T follicular helper cell (primary cell): ENCODE measurements around the gene CYTH1.

Experiments
- DNase-seq: peaks from one replicate; pipeline ENCODE4 v3.0.0-alpha.2; 2020; ENCODE audit warnings: low read depth
- total RNA-seq, 2 experiments: gene quantifications; one replicate each; lab custom pipeline; 2026; lab: John Stamatoyannopoulos, UW

The CYTH1 gene, protein sequence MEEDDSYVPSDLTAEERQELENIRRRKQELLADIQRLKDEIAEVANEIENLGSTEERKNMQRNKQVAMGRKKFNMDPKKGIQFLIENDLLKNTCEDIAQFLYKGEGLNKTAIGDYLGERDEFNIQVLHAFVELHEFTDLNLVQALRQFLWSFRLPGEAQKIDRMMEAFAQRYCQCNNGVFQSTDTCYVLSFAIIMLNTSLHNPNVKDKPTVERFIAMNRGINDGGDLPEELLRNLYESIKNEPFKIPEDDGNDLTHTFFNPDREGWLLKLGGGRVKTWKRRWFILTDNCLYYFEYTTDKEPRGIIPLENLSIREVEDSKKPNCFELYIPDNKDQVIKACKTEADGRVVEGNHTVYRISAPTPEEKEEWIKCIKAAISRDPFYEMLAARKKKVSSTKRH
- 287 to 613 reads per million in 2 experiments for total RNA-seq

- DNase-seq, result no peak
Measured at GRCh38 chr17:78781893-78782304, at the start of gene CYTH1. Gene CYTH1, minus strand, starts transcription at chr17:78782273. Its CDS starts 50 bp downstream, at chr17:78782223.

DNA sequence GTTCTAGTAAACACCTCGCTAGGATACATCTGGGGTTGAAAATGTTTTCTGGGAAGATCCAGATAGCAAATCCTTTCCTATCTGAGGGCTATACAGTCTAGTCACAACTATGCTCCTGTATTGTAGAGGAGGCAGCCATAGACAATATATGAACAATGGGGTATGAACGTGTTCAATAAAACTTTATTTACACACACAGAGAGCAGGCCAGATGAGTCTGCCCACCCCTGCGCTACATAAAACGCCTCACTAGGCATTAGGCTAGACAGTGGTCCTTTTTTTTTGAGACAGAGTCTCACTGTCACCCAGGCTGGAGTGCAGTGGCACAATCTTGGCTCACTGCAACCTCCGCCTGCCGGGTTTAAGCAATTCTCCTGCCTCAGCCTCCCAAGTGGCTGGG lies 47.4 kb upstream of the CYTH1 start:
- no peak for DNase-seq

- DNase-seq, result no peak
Measured at GRCh38 chr17:78828470-78829185, 46.6 kb upstream of the CYTH1 start.

DNA sequence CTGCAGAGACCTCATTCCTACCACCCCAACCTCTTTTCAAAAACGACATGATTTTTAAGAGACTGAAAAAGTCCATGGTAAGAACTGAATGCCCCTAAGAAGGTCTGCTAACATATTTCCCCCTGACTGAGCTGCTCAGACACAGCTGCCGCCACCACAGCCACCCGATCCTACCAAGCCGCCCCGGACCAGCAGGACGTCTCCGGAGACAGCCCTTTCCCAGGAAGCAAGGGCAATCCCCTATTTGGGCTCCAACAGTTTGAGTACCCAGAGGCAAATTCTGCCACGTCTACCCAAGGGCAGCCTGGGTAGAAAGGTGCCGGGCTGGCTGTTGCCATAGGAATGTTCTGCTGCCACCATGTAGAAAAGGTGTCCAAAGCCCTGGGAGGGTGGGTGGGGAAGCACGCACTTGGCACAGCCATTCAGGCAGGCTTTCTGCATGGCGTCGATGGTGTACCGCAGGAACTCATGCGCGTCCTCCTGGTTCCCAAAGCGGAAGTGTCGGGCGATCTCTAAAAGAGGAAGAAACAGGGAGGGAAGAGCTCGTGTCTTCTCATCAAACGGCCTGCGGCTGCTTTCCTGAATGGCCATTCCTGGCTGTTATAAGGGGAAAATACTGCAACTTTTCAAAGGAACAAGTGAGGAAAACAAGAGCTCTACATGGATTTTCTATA lies 44.9 kb upstream of the CYTH1 start:
- no peak for DNase-seq

DNA sequence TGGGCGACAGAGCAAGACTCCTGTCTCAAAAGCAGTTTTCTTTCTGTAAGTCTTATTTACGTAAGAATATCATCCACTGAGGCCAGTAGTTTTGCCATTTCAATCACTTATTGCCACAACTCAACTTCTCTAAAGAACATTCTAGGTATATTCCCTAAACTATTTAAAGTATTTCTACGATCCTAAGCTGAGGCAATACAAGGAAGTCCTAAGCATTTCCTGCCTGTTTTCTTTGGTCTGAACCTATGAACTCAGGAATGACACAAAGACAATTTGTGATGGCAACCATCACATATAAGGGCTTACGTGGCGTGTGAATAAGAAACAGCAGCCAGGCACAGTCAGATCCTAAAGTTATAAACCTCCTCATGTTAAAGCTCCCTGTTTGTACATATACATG lies 44.3 kb upstream of the CYTH1 start:
- no peak for DNase-seq

- DNase-seq, result no peak
Measured at GRCh38 chr17:78825696-78826095, 43.6 kb upstream of the CYTH1 start.

GRCh38 chr17:78824240-78824639 lies 42.2 kb upstream of the CYTH1 start:
- DNase-seq, result no peak

- DNase-seq, result no peak
Measured at GRCh38 chr17:78823282-78824046, 41.4 kb upstream of the CYTH1 start.

DNA sequence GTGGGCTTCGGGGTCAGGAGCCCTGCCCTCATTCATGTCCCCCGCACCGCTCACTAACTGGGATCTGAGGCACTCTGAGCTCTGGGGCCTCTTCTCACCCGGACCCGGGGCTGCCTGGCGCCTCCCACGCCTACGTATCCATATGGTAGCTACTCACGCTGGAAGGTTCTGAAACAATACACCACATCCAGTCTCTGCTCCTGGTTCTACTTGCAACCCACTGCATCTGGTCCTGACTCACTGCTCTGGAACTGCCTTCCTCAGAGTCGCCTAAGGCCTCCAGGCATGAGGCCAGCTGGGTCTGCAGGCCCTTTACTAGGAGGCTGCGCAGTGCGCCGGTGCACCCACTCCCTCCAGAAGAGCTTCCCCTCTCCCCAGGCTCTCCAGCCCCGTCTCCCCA lies 40.5 kb upstream of the CYTH1 start:
- no peak for DNase-seq

DNA sequence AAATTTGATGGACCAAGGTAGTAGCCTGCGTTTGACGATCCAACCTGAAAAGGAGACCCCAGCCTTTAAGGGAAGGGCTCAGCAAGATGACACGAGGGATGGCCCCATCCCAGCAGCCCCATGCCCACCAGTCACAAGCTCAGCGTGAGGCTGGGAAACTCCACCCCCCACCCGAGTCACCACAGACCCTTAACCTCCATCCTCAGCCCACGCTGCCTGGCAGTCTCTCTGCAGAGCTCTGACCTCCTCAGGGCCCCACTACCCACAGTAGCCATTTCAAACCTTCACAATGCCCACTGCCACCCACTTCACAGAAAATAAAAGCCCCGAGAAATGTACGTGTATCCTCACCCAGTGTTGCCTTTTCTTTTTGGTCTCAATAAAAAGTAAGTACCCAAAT lies 39.9 kb upstream of the CYTH1 start:
- no peak for DNase-seq

- no peak for DNase-seq
Measured at GRCh38 chr17:78820841-78821240, 38.8 kb upstream of the CYTH1 start.

- no peak for DNase-seq
Measured at GRCh38 chr17:78819806-78820792, 38.0 kb upstream of the CYTH1 start.

- DNase-seq, result no peak
Measured at GRCh38 chr17:78819402-78819801, 37.3 kb upstream of the CYTH1 start.

DNA sequence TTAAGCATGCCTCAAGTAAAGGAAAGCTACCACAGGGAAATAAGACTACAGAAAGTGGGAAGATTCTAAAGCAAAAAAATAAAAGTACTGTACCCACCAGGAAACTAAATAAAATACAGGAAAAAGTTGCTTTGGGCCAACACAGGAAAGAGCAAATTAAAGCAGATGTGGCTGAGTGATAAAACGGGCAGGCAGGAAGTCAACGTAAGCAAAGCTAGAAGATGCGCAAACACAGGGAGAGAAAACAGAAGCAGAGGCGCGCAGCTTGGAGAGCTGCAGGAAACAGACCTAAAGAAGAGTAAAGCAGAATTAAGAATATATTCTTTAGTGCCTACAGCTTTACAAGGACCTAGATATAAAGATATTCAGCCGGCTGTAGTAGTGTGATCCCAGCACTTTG lies 36.9 kb upstream of the CYTH1 start:
- DNase-seq, result peak; percentile 66

DNA sequence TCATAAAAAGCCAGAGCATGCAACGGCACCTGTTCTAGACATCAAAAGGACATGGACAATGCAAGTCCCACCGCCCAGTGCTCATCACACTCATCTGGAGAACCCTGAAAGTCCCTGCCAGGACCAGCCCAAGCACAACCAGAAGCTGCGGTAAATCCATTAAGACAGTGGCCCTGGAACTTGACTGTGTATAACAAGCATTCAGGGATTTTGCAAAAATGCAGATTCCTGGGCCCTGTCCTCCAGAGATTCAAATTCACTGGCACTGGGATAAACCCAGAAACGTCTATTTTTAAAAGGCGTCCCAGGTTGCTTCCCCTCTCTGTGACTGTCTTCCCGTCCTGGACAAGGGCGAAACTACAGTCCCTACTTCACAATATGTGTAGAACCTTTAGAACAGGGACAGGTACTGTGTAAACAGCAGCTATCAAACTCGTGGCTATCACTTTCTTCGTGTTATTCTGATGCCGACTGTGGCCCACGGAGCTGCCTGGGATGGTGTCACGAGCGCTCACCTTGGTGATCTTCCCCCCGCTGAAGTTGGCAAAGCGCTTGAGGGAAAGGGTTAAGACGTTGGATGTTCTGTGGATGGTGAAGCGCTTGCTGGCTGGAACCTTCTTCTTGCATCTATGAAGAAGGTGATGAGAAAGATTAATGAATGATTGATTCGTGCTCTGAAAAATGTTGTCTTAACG lies 36.2 kb upstream of the CYTH1 start:
- DNase-seq, result no peak

- peak; percentile 77 for DNase-seq
Measured at GRCh38 chr17:78817123-78817522, 35.0 kb upstream of the CYTH1 start.

DNA sequence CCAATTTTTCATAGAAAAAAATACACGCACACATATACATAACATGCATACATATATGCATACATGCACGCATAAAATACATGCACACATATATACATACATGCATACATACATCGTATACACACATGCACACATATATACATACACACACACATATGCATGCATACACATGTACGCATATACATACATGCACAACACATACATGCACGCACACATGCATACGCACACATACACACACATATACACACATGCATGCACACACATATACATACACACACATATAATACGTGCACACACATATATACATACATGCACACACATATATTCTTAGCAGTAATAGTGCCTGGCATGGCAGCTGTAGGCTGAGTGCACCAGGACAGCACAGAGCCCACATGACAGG lies 33.6 kb upstream of the CYTH1 start:
- DNase-seq, result no peak

DNA sequence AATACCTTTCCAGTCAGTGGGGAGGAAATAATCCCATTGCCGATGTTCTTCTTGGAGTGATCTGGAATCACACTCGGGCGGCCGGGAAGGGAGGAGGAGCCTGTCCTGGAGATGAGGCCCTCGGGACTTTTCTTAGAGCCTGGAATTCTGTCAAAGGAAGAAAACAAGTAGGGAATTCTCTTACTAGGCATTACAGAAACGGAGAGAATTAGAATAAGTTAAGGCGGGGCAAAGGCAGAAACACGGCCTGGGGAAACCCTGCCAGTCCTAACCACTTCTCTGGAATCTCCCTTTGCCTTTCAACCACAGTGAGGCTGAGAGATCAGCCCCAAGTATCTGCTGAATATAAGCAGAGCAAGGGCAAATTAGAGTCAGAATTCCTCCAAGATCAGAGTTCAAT lies 30.8 kb upstream of the CYTH1 start:
- DNase-seq, result no peak

DNA sequence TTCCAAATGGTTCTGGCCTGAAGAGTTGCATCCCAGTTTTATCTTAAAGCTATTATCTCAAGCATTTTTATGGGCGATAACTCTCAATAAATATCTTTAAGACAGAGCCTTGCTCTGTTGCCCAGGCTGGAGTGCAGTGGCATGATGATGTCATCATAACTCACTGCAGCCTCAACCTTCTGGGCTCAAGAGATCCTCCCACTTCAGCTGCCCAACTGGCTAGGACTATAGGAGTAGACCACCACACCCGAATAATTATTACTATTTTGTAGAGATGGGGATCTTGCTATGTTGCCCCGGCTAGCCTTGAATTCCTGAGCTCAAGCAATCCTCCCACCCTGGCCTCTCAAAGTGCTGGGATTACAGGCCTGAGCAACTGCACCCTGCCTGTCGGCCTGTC lies 26.1 kb upstream of the CYTH1 start:
- DNase-seq, result no peak

DNA sequence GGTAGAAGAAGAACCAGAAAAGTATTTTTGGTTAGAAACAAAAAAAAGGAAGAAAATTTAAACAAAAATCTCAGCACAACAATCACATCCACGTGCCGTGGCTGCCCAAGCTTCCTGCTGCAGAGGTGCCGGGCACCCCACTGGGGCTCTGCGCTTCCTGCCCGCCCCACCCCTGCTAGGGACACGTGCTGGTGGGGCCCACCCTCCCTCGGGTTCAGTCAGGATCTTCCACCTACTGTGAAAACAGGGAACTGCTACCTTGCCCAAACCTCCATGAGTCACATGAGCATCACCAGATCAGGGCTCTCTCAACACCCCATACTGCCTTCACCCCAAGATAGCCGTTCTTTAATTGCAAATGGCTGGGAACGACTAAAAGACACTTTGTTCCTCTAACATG lies 24.4 kb upstream of the CYTH1 start:
- DNase-seq, result peak; percentile 66
